Inflammatory macrophage (primary cell): ENCODE measurements around the gene GZMM.
A peak's percentile ranks its signal among the peaks of the same experiment; 100 is the strongest.

ENCODE experiments used
- DNase-seq, 2 donors: peaks; one replicate each; pipeline ENCODE4 v3.0.0-alpha.2; 2020 to 2022

Gene GZMM

DNA sequence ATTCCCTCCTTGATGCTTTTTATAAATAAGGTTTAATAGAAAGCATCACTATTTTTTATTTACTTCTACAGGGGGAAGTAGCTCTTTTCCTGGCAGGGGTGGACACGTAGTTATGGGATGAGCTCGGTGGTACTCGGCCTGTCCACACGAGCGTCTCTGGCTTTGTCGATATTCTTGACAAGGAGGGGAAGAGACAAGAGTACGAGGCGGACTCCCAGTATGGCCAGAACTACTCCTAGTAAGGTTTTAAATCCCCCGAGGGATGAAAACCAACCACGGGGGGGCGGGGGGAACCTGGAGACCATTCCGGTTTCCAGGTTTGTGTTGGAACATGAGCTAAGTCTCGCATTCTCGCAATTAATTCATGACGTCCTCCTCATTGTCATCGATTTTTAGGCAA, 23.0 kb downstream of the GZMM start:
- no peak for DNase-seq

DNA sequence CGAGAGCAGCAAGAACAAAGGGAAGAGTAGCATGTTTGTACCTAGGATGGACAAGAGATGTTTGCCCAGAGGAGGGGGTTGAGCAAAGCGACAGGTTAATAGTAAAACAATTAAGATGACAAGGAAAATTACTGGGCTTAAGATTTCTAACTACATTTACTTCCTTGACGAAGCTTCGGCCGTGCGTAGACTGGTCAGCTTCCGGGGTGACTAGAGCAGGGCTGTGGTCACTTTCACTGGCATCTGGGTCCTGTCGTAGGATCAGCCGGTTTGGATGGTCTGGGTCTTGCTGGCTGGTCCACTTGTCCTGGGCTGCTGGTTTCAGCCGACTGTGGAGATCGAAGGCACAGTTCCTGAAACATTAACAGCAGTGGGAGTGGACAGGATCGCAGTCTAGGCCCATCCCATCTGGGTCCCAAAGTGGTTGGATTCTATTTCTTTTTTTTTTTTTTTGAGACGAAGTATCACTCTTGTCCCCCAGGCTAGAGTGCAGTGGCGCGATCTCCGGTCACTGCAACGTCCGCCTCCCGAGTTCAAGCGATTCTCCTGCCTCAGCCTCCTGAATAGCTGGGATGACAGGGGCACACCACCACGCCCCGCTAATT, 23.5 kb downstream of the GZMM start:
- DNase-seq = no peak

DNA sequence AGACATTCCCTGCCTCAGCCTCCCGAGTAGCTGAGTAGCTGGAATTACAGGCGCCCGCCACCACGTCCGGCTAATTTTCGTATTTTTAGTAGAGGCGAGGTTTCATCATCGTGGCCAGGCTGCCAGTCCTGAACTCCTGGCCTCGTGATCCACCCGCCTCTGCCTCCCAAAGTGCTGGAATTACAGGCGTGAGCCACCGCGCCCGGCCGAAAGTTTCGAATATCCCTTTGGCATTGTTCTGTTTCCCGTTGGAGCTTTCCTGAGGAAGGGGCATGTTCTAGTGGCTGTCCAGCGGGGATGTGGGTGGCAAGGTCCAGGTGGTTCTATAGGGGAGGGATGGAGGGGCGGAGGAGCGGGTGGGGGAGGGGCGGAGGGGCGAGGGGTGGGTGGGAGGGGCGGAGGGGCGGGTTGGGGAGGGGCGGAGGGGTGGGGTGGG, 26.4 kb downstream of the GZMM start:
- peak; percentile 37 to 44 for DNase-seq

- peak; percentile 77 to 85 for DNase-seq
Observed at GRCh38 chr19:570937-571565, 27.2 kb downstream of the GZMM start.

DNA sequence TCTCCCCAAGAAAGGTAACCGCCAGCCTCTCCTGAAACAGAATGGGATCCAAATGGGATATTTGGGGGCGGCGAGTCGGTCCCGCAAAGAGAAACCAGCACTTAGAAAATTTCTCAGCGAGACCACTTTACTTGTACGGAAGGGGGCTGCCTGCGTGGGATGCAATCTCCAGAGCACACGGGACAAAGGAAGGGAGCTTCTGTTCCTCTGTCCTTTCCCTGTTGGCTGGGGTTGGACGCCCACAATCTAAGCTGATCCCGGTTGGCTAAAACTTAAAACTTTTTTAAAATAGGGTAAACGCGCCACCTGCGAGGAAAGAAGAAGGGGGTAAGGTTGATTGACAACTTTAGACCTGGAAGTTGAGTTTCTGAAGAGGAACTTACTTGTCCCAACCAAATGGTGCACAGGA, 27.7 kb downstream of the GZMM start:
- DNase-seq = peak; percentile 39 to 47

- DNase-seq = peak; percentile 99
Observed at GRCh38 chr19:572140-572742, 28.4 kb downstream of the GZMM start, which contains the start of gene BSG. BSG (plus strand) TSS chr19:572596; CDS start chr19:572635, 39 bp downstream.

GRCh38 chr19:572743-573518, 29.1 kb downstream of the GZMM start:
- peak in 1 of 2 donors; percentile 42 for DNase-seq

- no peak for DNase-seq
Observed at GRCh38 chr19:573519-573825, 29.6 kb downstream of the GZMM start.

- peak in 1 of 2 donors; percentile 30 for DNase-seq
Observed at GRCh38 chr19:574658-575526, 31.0 kb downstream of the GZMM start.

- no peak for DNase-seq
Observed at GRCh38 chr19:575527-576506, 32.0 kb downstream of the GZMM start.

- DNase-seq = no peak
Observed at GRCh38 chr19:576768-577438, 33.0 kb downstream of the GZMM start.

DNA sequence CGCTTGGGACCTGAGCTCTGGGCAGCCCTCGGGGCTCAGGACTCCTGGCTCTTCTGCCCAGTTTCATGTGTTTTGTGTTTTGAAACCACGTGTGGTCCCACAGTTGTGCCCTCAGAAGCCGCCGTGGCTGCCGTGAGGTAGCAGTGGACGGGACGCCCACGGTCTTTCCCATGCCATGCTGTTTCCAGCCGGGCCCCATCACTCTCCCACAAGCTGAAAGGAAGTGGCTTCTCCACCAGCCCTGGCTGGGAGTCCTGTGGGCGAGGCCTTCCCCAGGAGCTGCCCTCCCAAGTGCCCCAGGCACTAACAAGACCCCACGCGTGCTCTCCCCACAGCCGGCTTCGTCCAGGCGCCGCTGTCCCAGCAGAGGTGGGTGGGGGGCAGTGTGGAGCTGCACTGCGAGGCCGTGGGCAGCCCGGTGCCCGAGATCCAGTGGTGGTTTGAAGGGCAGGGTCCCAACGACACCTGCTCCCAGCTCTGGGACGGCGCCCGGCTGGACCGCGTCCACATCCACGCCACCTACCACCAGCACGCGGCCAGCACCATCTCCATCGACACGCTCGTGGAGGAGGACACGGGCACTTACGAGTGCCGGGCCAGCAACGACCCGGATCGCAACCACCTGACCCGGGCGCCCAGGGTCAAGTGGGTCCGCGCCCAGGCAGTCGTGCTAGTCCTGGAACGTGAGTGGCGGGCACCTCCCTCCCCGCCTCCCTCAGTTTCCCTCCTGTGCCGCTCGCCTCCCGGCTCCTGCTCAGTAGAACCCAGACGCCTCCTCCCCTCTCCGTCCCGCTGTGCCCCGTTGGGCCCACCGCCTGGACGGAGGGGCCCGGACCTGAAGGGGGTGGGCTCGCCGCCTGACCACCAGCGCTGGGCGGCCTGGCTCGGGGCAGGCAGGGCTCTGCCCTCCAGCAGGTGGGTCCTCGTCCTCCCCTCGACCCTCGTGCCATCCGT, 33.9 kb downstream of the GZMM start:
- DNase-seq = peak in 1 of 2 donors; percentile 29

DNA sequence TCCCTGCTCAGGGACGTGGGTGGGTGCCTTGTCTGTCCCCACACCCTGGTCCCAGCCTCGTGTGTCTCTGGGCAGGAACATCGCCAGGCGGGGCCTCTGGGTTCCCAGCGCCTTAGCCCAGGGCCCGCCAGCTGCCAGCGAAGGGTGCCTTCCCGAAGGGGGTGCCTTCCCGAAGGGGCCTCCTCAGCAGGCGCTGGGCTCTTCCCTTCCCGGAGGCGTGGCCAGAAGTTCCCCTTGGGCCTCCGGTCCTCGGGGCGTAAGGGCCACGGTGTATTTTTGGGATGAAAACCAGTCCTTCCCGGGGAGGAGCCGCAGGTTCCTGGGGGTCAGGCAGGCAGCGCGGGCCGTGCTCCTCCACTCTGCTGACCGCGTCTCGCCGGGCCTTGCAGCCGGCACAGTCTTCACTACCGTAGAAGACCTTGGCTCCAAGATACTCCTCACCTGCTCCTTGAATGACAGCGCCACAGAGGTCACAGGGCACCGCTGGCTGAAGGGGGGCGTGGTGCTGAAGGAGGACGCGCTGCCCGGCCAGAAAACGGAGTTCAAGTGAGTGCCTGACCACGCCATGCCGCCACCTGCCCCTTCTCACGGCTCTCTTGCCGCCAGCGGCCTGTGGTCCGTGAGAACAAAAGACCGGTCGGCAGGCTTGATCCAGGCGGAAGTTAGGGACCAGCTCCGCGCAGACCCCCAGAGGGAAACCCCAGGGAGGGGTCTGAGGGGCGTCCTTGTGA, 35.4 kb downstream of the GZMM start:
- DNase-seq = no peak

- no peak for DNase-seq
Observed at GRCh38 chr19:579842-580155, 35.9 kb downstream of the GZMM start.

DNA sequence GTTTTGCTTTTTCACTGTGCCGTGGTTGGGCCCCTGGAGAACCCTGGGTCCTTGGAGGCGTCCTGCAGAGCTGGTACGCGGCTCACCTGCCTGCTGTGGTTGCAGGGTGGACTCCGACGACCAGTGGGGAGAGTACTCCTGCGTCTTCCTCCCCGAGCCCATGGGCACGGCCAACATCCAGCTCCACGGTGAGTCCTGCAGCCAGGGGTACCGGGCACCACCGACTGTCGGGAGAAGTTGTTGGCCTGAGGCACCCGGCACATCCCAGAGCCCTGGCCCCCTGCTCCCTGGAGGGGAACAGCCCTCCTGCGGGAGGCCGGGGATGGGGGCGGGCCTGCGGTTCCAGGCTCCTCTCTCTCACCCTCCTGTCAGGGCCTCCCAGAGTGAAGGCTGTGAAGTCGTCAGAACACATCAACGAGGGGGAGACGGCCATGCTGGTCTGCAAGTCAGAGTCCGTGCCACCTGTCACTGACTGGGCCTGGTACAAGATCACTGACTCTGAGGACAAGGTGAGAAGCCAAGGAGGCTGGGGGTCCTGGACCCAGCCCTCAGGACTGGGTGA, 36.5 kb downstream of the GZMM start:
- no peak for DNase-seq

DNA sequence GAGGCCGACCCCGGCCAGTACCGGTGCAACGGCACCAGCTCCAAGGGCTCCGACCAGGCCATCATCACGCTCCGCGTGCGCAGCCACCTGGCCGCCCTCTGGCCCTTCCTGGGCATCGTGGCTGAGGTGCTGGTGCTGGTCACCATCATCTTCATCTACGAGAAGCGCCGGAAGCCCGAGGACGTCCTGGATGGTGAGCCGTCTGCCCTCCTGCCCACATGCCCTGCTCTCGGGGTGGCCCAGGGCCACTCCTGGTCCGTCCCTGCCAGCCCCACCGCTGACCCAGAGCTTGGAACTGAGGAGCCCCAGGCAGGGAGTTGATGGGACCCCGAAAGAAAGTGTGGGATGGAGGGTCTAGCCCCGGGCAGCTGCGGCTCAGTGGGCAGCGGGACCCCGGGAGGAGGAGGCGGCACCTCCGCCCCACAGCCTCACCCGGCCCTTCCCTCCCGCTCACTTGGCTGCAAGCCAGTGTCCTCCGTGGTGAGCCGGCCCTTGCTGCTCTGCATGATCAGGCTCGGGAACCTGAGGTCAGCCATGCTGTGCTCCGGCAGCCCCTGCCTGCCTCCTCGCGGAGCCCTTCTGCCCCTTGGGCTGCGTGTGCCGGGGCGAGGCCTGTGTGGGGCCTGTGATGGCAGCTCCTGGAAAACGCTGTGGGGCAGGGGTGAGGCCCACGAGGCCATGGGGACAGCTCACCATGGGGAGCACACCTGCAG, 37.7 kb downstream of the GZMM start:
- DNase-seq = no peak

DNA sequence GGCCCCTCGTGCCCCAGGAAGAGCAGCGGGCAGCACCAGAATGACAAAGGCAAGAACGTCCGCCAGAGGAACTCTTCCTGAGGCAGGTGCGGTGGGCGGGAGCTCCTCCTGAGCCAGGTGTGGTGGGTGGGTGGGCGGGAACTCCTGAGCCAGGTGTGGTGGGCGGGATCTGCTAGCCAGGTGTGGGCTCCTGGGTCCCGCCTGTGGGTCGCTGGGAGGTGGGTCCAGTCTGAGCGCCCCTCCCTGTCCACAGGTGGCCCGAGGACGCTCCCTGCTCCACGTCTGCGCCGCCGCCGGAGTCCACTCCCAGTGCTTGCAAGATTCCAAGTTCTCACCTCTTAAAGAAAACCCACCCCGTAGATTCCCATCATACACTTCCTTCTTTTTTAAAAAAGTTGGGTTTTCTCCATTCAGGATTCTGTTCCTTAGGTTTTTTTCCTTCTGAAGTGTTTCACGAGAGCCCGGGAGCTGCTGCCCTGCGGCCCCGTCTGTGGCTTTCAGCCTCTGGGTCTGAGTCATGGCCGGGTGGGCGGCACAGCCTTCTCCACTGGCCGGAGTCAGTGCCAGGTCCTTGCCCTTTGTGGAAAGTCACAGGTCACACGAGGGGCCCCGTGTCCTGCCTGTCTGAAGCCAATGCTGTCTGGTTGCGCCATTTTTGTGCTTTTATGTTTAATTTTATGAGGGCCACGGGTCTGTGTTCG, 38.8 kb downstream of the GZMM start:
- peak; percentile 39 to 59 for DNase-seq
